ENCODE results near the gene FLNC.

FLNC gene

DNA sequence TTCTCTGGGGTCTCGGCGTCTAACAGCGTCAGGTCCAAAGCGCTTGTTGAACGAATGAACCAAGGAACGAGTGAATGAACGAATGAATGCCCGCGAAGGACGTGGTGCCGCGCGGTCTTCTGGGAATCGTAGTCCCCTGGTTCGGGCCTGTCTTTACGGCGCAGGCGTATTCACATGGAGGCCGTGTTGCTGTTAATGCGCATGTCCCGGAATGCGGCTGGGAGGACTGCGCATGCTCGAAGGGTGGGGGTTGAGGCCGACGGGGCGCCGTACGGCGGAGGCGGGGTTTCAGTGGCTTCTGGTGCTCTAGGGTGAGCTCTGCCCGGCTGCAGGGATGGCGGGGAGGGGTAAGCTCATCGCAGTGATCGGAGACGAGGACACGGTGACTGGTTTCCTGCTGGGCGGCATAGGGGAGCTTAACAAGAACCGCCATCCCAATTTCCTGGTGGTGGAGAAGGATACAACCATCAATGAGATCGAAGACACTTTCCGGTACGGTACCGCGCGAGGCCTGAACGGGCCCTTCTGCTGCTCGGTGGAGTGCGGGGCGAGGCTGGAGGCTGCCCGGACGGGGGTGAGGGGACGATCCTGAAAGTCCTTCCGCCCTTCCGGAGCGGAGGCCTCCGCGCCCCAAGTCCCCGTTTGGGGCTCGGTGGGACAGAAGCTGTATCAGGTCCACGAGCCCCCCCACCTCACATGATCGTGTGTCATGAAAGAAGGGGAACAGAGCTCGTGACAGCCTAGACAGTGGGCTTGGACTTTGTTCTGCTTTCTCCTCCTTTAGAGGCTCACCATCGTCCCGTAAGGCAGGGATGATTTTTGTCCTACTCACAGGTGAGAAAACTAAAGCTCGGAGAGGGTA is 32.6 kb downstream of the FLNC start, which contains the start of gene ATP6V1F:
ATP6V1F (plus strand) TSS at position 286 of the 862 bp plus-strand sequence; CDS start at position 335, 49 bp downstream.
- peak; percentile 97 to 99 for DNase-seq (ENCODE audit: low read depth in 2 of 2)

DNA sequence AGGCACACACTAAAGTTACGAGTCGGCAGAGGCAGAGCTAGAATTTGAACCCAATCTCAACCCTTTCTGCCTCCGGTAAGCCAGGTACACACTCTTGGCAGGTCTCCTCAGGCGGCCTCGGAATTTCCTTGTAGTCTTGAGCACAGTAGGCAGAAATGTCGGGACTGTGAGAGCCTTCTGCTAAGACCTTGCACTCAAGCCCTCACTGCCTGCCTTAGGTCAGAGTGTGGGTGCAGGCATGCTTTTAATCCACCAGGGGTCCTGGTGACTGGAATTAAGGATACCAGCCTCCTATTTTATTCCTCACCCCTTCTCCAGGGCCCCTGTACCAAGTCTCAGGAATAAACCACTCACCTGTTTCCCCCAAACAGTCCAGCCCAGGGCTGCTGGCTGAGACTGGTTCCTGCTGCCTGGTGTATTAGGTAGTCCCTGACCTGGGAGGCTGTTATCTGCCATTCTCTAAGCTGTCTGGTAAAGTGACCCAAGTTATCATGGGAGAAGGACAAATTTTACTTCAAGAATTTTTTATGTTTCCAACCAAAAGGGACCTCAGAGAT is 33.3 kb downstream of the FLNC start:
- no peak for DNase-seq (ENCODE audit: low read depth in 2 of 2)

DNA sequence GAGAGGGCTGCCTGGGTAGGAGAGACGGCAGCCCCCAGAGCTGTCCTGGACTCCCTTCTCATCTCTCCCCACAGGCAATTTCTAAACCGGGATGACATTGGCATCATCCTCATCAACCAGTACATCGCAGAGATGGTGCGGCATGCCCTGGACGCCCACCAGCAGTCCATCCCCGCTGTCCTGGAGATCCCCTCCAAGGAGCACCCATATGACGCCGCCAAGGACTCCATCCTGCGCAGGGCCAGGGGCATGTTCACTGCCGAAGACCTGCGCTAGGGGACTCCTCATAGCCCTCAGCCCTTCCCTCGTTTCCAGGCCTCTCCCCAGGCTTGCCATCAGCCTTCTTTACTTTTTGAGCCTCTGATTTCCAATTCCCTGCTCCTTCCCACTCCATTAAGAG is 35.1 kb downstream of the FLNC start:
- no peak for DNase-seq (ENCODE audit: low read depth in 2 of 2)

DNA sequence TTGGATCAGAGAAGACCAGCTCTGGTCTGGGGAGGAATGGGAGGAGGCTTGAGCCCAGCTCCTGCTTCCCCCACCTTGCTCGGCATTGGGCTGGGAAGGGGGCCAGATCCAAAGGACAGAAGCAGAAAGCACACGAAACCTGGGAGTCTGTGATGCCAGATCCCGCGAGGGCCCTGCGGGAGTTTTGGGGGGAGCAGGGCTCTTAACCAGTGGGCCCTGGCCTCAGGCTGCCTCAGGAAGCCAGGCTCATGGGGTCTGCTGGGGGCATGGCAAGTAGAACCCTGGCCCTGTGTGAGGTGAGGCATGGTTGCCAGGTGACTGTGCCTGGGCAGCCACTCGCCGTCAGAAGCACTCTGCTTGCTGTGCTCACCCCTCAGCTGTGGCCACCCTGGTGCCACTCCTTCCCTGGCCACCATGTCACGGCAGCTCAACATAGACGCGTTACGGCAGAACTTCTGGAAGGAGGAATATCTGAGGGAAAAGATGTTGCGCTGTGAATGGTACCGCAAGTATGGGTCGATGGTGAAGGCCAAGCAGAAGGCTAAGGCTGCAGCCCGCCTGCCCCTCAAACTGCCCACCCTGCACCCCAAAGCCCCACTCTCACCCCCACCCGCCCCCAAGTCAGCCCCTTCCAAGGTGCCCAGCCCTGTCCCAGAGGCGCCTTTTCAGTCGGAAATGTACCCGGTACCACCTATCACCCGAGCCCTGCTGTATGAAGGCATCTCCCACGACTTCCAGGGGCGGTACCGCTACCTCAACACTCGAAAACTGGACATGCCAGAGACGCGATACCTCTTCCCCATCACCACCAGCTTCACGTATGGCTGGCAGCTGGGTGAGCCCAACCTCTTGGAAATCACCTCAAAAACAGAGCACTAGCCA is 36.0 kb downstream of the FLNC start:
- DNase-seq (ENCODE audit: low read depth in 2 of 2): no peak

DNA sequence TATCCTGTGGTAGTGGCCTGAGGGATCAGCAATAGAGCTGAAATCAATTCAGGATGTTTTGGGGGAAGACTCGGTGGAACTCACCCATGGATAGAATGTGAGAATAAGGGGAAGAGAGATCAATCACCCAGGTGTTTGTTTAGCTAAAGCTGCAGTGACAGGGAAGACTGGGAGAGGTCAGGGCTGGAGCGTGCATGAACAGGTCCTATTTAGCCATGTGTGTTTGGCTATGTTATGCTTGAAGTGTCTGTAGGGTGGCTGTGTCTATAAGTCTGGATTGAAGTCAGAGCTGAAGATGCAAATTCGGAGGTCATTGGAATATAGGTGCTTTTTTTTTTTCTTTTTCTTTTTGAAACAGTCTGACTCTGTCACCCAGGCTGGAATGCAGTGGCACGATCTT is 37.0 kb downstream of the FLNC start:
- DNase-seq (ENCODE audit: low read depth in 2 of 2): no peak

DNA sequence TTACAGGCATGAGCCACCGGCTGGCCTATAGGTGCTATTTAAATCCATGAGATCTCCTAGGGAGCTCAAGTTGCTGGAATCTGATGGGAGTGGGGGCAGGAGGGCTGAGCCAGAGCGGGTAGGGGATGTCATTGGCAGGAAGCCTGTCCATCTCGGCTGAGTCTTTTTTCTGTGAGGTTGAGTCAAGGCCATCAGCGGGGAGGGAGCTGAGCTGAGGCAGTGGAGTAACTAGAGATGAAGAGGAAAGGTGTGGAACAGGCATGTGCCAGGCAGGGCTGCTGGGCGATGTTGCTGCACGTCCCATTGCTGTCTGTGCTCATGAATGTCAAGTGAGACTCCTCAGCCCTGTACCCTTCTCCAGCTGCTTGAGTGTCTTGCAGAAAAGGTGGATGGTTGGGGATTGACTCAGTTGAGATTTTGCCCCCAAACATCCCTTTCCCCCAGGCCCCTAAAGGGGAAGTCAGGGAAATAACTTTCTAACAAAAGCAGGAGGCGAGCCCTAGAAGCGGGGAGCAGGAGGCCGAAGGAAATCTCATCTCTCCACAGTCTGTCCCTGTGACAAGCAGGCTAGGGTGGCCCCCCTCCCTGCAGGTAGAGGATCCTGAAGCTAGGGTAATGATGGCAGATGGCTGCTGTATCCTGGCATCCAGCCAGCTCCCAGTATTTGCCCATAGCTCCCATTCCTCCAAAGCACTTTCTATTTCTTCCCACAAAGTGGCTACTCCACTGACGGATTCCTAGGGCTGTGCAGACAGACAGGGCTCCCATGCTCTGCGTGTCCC is 37.8 kb downstream of the FLNC start:
- DNase-seq (ENCODE audit: low read depth in 2 of 2): no peak

DNA sequence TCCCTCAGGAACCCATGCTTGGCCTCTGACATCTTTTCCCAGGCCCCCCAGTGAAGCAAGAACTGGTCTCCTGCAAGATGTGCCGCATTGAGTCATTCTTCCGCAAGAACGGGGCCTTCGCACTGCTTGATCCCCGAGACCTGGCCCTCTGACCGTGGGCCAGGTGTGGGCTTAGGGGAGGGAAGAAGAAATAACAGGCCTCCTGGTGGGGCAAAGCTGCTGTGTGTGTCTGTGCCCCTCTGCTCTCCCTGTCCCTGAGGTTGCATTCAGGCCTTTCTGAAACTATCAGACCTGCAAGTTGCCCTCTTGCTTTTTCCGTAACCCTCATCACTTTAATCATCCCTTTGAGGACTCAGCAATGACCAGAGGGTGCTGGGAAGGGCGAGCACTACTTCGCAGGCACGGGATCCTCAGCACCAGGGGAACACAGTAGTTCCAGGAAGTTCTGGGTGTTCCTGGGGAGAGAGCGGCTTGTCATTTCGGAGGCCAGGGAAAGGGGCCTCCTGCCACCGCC is 38.5 kb downstream of the FLNC start:
- no peak for DNase-seq (ENCODE audit: low read depth in 2 of 2)

DNA sequence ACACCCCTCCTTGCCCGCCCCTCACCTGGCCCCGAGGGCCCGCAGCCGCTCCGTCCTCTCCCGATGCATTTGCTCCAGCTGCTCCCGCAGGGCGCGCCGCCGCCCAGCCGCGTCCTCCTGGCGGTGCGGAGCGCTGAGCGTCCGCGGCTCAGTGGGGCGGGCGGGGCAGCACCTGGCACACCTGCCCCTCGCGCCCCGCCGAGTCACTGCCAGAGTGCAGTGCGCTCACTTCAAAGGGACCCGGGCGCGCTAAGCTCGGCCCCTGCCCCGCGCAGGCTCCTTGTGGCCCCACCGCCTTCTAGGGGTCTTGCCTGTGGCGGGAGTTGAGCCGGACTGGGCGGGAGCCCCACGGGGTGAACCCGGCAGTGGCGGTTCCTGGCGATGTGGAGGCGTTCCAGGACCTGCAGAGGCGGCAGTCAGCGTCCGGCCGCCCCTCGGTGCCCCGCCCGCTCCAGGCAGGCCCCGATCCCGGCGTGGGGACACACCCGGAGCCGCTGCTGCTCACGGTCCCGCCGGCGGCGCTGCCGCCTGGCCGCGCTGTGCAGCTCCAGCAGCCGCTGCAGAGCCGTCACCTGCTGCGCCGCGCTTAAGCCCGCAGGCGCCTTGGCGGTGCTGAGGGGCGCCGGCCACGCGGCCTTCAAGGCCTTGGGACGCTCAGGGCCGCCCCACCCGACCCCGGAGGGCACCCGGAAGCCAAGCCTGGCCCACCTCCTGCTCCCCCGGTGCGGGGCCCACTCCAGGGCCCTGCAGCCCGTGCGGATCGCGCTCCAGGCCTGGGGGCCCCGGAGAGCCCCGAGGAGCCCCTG is 39.1 kb downstream of the FLNC start:
- no peak for DNase-seq (ENCODE audit: low read depth in 2 of 2)

DNA sequence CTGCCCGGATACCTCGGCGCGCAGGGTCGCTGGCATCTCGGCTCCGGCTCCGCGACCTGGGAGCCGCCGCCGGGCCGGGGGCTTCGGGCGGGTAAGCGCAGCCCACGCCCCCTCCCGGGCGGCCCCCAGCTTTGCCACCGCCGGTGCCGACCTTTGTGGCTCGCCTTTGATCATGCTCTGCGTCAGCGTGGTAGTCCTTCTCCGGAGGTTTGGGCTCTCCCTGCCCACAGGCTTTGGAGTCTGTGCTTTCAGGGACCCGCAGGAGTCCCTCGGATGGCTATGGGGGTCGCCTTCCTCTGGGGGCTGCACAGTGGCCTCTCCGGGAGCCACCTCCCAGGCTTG is 39.7 kb downstream of the FLNC start:
- DNase-seq (ENCODE audit: low read depth in 2 of 2): no peak

DNA sequence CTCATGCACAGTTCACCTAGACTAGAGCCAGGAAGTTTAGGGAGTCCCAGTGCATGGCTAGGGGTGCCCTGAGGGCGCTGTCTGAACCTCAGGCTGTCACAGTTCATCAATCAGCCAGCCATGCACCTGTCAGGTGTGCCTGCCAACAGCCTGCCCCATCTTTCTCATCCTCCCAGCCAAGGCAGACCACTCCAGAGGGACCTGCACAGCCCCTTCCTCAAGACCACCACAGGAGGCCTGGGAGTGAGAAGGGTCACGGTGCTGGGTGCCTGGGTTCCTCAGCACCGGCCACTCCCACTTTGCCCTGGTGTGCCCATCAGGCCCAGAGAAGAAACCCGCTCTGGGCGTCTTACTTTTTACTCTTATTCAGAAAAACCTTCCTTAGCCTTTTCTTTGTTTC is 40.8 kb downstream of the FLNC start:
- no peak for DNase-seq (ENCODE audit: low read depth in 2 of 2)

DNA sequence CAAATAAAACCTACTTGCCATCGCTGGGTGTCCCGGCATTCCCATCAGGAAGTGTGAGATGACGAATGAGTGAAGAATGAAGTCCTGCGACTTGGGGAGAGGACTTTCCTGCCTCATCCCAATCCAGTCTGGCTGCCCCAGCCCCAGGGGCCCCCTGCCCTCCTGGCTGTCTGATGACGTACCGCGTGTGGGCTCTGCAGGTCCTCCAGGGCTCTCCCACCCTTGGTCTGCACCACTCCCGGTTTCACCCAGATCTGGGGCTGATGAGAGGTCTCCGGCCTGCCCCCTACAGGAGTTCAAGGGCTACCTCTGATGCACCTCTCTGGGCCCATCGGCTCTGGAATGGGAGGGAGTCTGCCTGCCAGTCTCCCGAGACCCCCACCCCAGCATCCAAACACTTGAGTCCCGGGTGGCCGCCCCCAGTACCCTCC is 42.2 kb downstream of the FLNC start:
- DNase-seq (ENCODE audit: low read depth in 2 of 2): no peak

DNA sequence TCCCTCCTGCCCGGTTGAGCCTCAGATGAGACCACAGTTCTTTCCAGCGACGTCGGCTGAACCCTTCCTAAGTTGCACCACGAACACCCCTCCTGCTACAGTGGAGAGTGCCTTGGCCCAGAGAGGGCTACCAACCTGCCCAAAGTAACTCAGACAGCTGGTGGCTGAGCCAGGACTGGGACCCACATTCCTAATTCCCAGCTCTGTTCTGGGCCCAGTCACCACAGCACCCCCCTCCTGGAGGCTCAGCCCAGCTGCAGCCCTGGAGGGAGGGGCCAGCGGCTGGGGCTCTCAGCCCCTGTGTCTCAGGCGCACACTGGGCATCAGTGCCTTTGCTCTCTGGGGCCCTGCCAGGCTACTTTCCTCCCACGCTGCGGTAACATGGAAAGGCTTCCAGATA is 43.0 kb downstream of the FLNC start:
- no peak for DNase-seq (ENCODE audit: low read depth in 2 of 2)

DNA sequence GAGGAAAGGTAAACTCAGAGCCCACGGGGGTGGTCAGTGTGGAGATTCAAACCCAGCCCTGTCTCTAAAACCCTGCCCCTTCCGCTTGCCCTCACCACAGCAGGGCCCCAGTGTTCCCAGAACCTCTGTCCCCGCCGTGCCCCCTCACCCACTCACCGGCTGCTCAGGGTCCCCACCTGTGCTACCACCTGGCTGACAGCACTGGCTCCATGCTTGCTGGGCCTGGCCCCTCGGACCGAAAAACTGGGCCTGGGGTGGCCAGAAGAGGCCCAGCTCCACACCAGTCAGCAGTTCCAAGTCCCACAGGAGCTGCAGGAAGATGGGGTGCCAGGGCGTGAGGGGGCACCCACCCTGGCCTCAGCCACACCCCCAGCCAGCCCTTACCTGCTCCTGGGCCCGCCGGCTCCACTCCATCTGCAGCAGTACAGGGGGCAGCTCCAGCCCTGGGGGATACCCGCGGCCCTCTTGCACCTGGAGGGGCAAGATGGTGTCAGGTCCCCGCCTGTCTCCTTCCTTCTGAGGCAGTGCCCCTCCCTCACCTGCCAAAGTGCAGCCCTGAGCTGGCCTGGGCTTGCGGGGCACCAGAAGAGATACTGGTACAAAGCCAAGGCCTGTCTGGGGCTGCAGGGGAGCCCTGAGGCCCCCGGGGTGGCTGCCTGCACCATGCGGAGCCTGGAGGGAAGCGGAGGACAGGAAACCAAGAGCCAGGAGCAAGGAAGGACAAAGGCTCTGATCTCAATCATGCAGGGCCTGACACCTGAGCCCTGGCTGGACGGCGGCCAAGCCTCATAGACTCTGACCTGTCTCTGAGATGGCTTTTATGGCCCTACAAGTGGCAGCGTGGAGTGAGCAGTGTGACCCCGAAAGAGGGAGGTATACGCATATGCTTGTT is 44.2 kb downstream of the FLNC start:
- DNase-seq (ENCODE audit: low read depth in 2 of 2): no peak

DNA sequence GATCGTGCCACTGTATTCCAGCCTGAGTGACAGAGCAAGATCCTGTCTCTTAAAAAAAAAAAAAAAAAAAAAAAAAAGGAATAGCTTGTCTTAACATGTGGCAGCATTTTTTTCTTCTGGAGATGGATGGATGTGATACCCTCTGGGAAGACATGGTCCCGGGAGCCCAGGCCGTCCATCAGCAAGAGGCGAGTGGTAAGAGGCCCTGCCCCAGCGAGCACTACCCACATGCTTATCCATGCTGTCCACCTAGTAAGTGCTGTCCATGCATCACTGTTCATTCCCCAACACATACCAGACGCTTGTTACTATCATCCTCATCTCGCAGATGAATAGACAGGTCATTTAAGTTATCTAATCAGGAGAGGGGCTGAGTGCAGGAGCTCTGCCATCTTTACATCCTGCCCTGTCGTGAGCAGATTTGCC is 45.3 kb downstream of the FLNC start:
- no peak for DNase-seq (ENCODE audit: low read depth in 2 of 2)

DNA sequence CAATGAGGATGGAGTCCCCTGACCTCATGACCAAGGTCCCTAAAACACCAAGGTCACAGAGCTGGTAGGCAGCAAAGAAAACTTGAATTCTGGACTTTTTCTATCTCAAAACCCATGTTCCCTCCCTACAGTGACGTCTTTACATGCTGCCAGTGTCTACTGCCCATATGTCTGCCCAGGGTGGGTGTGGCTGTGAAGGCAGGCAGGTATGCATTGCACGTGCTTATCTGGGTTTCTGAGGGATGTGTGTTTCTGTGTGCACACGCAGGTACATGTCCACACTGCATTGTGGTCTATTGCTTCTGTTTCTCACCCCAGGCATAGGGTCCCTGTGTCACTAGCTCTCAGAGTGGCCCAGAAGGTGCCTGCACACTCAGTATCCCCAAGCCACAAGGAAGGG is 45.9 kb downstream of the FLNC start:
- DNase-seq (ENCODE audit: low read depth in 2 of 2): no peak

DNA sequence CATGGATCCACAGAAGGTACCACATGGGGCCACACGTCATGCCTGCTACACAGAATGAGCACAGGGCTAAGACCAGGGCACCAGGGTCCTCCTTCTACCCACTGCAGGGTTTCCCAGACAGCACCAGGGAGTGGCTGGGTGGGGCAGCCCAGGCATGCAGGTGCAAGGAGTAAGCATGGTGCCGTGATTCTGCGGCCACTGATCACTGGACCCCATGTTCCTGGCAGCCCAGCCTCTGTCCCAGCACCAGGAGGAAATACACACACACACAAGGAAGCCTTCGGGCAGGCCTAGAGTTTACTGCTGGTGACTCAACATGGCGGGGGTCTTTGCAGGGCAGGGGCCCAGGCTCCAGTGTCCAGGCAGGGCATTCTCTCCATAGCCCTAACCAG is 46.4 kb downstream of the FLNC start:
- DNase-seq (ENCODE audit: low read depth in 2 of 2): no peak

DNA sequence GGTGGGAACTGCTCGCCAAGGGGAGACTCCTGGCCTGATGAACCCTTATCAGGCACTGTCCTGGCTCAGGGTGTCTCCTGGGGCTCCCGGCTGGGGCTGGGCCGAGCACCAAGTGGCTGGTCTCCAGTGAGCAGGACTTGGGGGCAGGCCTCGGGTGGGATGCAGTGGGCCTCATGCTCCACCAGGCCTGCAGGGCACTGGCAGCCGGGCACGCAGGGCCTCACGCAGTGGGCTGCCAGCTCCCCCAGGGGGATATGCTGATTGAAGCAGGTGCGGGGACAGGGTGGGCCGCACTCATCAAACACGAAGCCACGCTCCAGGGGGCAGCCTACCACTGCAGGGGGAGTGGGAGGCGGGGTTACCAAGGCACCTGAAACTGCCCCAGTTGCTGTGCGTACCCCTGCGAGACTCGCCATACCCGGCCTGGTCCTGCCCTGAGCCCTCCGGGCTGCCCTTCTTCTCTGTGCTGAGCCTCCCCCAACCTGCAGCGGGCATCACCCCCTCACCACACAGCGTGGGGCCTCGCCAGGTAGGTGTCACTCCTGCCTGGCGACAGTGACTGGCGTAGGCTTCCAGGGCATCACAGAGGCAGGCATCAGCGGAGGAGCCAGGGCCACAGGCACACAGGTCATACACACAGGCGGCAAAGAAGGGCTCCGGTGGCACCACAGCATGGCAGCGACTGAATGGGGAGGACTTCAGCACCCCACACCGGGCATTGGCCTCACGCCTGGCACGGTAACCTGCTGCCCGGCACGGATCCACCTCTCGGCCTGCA is 47.0 kb downstream of the FLNC start:
- DNase-seq (ENCODE audit: low read depth in 2 of 2): no peak

DNA sequence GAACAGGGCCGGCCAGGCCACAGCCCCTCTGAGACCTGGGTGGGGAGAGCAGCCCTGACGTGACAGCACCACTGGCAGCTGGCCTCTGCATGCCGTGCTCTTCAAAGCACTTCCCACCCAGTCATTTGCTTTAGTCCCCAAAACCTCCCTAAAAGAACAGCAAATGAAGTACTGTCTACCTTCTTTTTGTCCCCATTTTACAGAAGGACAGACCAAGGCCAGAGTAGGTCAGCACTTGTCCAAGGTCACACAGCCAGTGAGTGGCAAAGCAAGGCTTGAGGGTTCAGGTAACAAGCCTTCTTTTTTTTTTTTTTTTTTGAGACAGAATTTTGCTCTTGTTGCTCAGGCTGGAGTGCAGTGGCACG is 47.5 kb downstream of the FLNC start:
- DNase-seq (ENCODE audit: low read depth in 2 of 2): no peak

All from stimulated activated CD8-positive, alpha-beta memory T cell treated with anti-CD3 and anti-CD28 coated beads, Interleukin-7, amount 100 ng/mL, for 1 hour (primary cell).